Stomach smooth muscle (tissue), 2 donors: ENCODE data around the gene ZBTB7C.

ENCODE experiments used
- H3K27ac ChIP-seq: one replicate; pipeline ENCODE4 v1.7.0; 2013; ENCODE audit warnings: mild to moderate bottlenecking, low read length, inconsistent platforms
- H3K27me3 ChIP-seq, 2 donors: one replicate each; pipeline ENCODE4 v1.7.0; 2013; ENCODE audit warnings: low read length in 2 of 2; ENCODE audit not compliant: insufficient read depth in 2 of 2, control insufficient read depth in 1 of 2
- H3K36me3 ChIP-seq, 2 donors: one replicate each; pipeline ENCODE4 v1.7.0; 2013; ENCODE audit warnings: low read length in 2 of 2; ENCODE audit not compliant: control insufficient read depth in 2 of 2, insufficient read depth in 2 of 2
- H3K4me1 ChIP-seq: one replicate; pipeline ENCODE4 v1.7.0; 2013; ENCODE audit warnings: low read length; ENCODE audit not compliant: control insufficient read depth, insufficient read depth
- H3K4me3 ChIP-seq, 2 donors: one replicate each; pipeline ENCODE4 v1.7.0; 2013; ENCODE audit warnings: low read length in 2 of 2
- H3K9ac ChIP-seq, 2 donors: one replicate each; pipeline ENCODE4 v1.7.0; 2013; ENCODE audit warnings: low read length in 2 of 2, mild to moderate bottlenecking in 1 of 2
- H3K9me3 ChIP-seq, 2 donors: one replicate each; pipeline ENCODE4 v1.7.0; 2013; ENCODE audit warnings: low read length in 2 of 2; ENCODE audit not compliant: control insufficient read depth in 2 of 2
- donor health status: healthy.
- donor health status: Pancreatic carcinoma.

Gene ZBTB7C

DNA sequence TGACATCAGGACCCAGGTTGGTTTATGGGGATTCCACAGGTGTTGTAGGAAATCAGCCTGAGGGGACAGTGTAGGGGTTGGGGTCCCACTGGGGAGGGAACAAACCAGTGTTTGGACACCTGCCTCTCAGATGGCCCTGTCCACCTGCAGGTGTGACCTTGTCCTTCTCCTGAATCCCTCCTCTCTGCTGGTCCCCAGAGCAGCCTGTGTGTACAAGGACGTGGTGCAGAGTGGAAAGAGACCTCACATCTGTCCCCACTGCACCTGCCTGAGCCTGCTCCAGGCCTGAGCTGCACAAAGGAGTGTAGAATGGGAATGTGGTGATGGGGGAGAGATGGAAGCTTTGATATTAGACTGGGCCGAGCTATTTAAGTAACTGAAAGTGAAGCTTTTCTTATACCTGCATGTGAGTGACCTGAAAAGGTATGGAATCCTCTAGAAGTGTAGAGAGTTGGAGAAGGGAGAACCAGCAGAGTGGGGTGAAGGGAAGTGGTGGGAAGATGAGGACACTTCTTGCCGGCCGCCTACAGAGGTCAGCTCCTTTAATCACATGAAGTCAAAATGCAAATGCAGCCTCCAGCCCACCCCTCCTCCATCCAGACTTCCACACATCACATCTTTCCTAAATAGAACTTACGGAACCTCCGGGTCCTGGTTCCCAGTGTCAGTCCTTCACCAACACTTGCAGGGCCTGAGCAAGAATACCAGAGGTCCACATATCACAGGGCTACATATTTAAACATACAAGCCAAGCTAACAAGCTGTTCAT, 389.4 kb downstream of the ZBTB7C start:
- H3K36me3 ChIP-seq: no peaks in the 10 kb centered on the region
- H3K4me1 ChIP-seq: peaks cover 4% of the 10 kb centered on the region
- H3K9me3 ChIP-seq: no peaks in the 10 kb centered on the region
- H3K27ac ChIP-seq: no peak overlapping the region
- no peak overlapping the region for H3K9ac ChIP-seq
- no peak overlapping the region for H3K4me3 ChIP-seq
- peaks cover 5 to 10% of the 10 kb centered on the region in 2 donors for H3K27me3 ChIP-seq

DNA sequence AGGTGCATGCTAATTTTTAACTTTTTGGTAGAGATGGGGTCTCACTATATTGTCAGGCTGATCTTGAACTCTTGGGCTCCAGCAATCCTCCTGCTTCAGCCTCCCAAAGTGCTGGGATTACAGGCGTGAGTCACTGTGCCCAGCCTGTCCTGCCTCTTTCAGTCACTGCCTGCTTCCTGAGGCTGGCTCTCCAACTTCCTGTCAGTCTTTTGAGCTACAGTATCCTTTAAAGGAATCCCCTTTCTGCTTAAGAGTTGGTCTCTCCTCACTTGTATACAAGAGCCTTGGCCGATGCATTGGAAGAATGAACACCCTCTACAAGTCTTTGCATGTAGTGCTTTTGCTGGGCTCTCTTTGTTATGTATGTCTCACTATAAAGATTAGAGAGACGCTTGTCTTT, 390.3 kb downstream of the ZBTB7C start:
- Histone ChIP-seq H3K9ac (no peak overlapping the region), H3K36me3 (no peaks in the 10 kb centered on the region), H3K4me1 (peaks cover 4% of the 10 kb centered on the region), H3K9me3 (no peaks in the 10 kb centered on the region), H3K27me3 (peaks cover 5 to 10% of the 10 kb centered on the region in 2 donors), H3K27ac (no peak overlapping the region), H3K4me3 (no peak overlapping the region)

DNA sequence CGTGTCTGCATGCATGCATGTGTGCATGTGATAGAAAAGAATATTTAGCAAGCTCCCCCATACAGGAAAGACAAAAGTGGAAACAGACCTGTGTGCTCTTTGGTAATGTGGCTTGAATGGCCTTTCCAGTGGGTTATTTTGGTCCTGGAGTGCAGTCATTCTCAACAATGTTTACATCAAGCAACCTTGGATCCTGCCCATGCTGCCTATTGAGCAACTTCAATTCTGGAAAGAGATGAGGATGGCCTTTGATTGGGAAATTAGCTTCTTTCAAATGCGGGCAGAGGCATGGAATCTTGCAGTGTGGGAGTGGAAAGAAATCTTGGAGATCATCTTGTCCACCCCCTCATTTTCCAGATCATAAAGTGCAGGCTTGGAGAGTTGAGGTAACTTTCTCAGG, 391.5 kb downstream of the ZBTB7C start:
- Histone ChIP-seq H3K9ac (no peak overlapping the region), H3K4me1 (peaks cover 4% of the 10 kb centered on the region), H3K9me3 (no peaks in the 10 kb centered on the region), H3K4me3 (no peak overlapping the region), H3K27ac (no peak overlapping the region), H3K36me3 (no peaks in the 10 kb centered on the region), H3K27me3 (peaks cover 4 to 10% of the 10 kb centered on the region in 2 donors)

- peaks cover 7% of the 10 kb centered on the region for H3K4me1 ChIP-seq
- H3K4me3 ChIP-seq: no peak overlapping the region
- no peak overlapping the region for H3K9ac ChIP-seq
- H3K27me3 ChIP-seq: no peaks in the 10 kb centered on the region
- no peak overlapping the region for H3K27ac ChIP-seq
- no peaks in the 10 kb centered on the region for H3K9me3 ChIP-seq
- H3K36me3 ChIP-seq: no peaks in the 10 kb centered on the region
Measured at GRCh38 chr18:48013162-48013561, 396.0 kb downstream of the ZBTB7C start.

DNA sequence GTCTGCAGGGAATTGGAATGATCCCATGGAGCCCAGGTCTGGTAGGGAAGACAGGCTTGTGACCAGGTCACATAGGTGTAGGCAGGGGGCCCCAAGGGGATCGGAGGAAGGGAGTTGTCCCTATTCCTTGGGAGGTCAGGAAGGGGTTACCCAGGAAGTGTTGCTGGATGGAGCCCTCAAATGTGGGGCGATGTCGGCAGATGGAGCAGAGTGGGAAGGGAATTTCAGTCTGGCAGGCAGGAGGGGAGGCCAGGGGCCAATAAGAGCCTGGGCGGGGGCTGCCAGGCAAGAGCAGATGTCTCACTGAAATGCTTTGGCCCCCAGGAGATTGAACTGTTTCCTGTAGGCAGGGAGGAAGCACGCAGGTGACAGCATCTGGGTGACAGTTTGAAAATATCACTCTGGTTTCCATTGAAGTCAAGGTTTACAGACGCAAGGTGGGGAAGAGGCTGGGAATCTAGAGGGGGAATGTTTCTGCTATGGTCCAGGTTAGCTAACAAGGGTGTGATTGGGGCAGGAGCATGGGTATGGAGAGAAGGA, 397.2 kb downstream of the ZBTB7C start:
- H3K9me3 ChIP-seq: no peaks in the 10 kb centered on the region
- peaks cover 3% of the 10 kb centered on the region for H3K4me1 ChIP-seq
- H3K4me3 ChIP-seq: no peak overlapping the region
- no peaks in the 10 kb centered on the region for H3K27me3 ChIP-seq
- H3K9ac ChIP-seq: no peak overlapping the region
- no peaks in the 10 kb centered on the region for H3K36me3 ChIP-seq
- no peak overlapping the region for H3K27ac ChIP-seq

DNA sequence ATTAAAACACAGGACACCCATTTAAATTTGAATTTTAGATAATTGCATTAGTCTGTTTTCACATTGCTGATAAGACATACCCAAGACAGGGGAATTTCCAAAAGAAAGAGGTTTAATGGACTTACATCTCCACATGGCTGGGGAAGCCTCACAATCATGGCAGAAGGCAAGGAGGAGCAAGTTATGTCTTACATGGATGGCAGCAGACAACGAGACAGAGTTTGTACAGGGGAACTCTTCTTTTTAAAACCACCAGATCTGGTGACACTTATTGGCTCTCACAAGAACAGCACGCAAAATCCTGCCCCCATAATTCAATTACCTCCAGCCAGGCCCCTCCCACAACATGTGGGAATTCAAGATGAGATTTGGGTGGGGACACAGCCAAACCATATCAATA, 398.9 kb downstream of the ZBTB7C start:
- no peaks in the 10 kb centered on the region for H3K9me3 ChIP-seq
- H3K27ac ChIP-seq: no peak overlapping the region
- peaks cover 3% of the 10 kb centered on the region for H3K4me1 ChIP-seq
- H3K36me3 ChIP-seq: no peaks in the 10 kb centered on the region
- no peak overlapping the region for H3K9ac ChIP-seq
- no peaks in the 10 kb centered on the region for H3K27me3 ChIP-seq
- H3K4me3 ChIP-seq: no peak overlapping the region

DNA sequence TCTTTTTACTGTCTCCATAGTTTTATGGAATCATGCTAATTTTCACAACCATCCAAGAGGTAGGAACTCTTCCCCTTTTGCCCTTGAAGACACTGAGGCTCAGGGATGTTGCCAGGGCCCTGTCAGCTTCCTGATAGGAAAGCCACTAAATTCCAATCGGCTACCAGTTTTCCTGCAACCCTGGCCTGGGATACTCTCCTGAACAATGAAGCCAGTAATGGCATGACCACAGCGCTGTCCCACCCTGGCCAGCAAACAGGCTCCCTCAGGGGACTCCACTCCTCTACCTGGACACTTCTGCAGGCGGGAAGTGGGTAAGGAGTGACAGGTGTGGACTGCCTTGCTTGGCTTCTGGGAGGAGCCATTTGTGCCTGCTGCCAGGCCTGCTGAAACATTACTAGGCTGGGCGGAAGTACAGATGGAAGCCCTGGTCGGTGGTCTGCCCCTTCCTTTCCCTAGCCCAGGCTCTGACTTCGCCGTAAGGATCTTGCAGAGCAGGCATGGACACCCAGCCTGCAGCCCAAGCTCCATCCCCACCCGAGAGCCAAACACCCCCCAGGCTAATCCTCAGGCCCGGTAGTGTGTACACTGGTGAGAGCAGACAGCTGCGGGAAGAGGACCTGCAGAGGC, 400.0 kb downstream of the ZBTB7C start:
- no peaks in the 10 kb centered on the region for H3K36me3 ChIP-seq
- no peak overlapping the region for H3K27ac ChIP-seq
- H3K9me3 ChIP-seq: no peaks in the 10 kb centered on the region
- no peak overlapping the region for H3K4me3 ChIP-seq
- H3K4me1 ChIP-seq: peaks cover 3% of the 10 kb centered on the region
- H3K27me3 ChIP-seq: no peaks in the 10 kb centered on the region
- H3K9ac ChIP-seq: no peak overlapping the region

DNA sequence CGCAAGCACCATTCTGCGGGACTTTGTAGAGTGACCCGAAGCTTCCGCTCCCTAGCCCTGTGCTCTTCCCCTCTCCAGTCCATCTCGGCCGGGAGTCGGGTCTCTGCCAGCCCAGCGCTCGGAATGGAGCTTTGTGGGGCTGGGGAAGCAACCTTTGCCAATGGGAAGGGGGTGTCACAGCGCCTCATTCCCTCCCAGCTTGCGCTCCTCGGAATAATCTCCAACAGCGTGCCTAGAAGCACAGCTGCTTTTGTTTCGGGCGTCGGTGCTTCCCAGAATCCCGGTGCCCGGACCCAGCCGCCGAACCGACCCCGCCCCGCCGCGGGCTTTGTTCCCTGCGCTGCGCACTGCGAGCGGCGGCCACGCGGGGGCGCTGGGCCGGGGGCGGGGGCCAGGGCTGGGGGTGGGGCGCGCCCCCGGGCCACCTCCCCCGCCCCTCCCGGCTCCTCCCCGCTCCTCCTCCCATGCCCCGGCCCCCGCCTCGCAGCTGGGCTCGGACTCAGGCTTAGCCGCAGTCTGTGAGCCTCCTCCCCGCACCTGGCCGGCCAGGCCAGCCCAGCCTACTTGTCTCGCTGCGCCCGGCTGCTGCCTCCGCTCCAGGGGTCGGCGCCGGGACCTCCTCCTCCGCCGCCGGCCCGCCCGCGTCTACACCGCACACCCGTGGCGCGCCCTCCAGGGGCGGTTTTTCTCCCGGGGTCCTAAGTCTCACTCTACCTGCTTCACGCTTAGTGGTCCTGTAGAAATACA, 401.1 kb downstream of the ZBTB7C start:
- H3K27ac ChIP-seq: no peak overlapping the region
- no peaks in the 10 kb centered on the region for H3K27me3 ChIP-seq
- no peaks in the 10 kb centered on the region for H3K9me3 ChIP-seq
- peak overlapping the region; percentile 38 to 51 for H3K9ac ChIP-seq
- H3K36me3 ChIP-seq: no peaks in the 10 kb centered on the region
- peaks cover 3% of the 10 kb centered on the region for H3K4me1 ChIP-seq
- peak overlapping the region; percentile 73 to 74 for H3K4me3 ChIP-seq

GRCh38 chr18:48007381-48007780, 401.8 kb downstream of the ZBTB7C start:
- peak overlapping the region in 1 of 2 donors; percentile 37 for H3K9ac ChIP-seq
- no peaks in the 10 kb centered on the region for H3K36me3 ChIP-seq
- H3K27ac ChIP-seq: no peak overlapping the region
- peak overlapping the region in 1 of 2 donors; percentile 74 for H3K4me3 ChIP-seq
- H3K4me1 ChIP-seq: peaks cover 3% of the 10 kb centered on the region
- no peaks in the 10 kb centered on the region for H3K9me3 ChIP-seq
- H3K27me3 ChIP-seq: no peaks in the 10 kb centered on the region

GRCh38 chr18:48006415-48007175, 402.6 kb downstream of the ZBTB7C start:
- no peak overlapping the region for H3K4me3 ChIP-seq
- H3K9ac ChIP-seq: no peak overlapping the region
- peaks cover 3% of the 10 kb centered on the region for H3K4me1 ChIP-seq
- H3K27ac ChIP-seq: no peak overlapping the region
- no peaks in the 10 kb centered on the region for H3K9me3 ChIP-seq
- H3K36me3 ChIP-seq: no peaks in the 10 kb centered on the region
- no peaks in the 10 kb centered on the region for H3K27me3 ChIP-seq
